Nucleus accumbens (tissue), 56 donors: ENCODE measurements around the gene SMPX.
"Not testable (repeated sequence)": the region's sequence is repeated elsewhere in the genome, so short reads cannot be mapped to it uniquely, and the experiment has no call there.

Source experiments
- DNase-seq, 56 donors: peaks; one replicate each; lab custom pipeline; 2025; lab: John Stamatoyannopoulos, UW

Gene SMPX

GRCh38 chrX:21757960-21758359 lies at the start of gene SMPX:
Gene SMPX, minus strand, starts transcription at chrX:21758116. Its CDS starts 3,826 bp downstream, at chrX:21754290.
- DNase-seq: no peak

GRCh38 chrX:21806691-21807090 lies 48.8 kb upstream of the SMPX start:
- no peak for DNase-seq

- no peak for DNase-seq
Measured at GRCh38 chrX:21802839-21803238, 44.9 kb upstream of the SMPX start.

GRCh38 chrX:21802054-21802670 lies 44.2 kb upstream of the SMPX start:
- DNase-seq: no peak

GRCh38 chrX:21800344-21800770 lies 42.4 kb upstream of the SMPX start:
- DNase-seq: no peak

- DNase-seq: no peak
Measured at GRCh38 chrX:21799767-21800166, 41.9 kb upstream of the SMPX start.

GRCh38 chrX:21798677-21799219 lies 40.8 kb upstream of the SMPX start:
- no peak for DNase-seq

GRCh38 chrX:21781976-21782375 lies 24.1 kb upstream of the SMPX start:
- no peak for DNase-seq

GRCh38 chrX:21781525-21781924 lies 23.6 kb upstream of the SMPX start:
- no peak for DNase-seq

GRCh38 chrX:21779095-21779494 lies 21.2 kb upstream of the SMPX start:
- DNase-seq: no peak

GRCh38 chrX:21778236-21778635 lies 20.3 kb upstream of the SMPX start:
- DNase-seq: no peak

- not testable (repeated sequence) for DNase-seq
Measured at GRCh38 chrX:21775128-21775527, 17.2 kb upstream of the SMPX start.

GRCh38 chrX:21773036-21773435 lies 15.1 kb upstream of the SMPX start:
- DNase-seq: not testable (repeated sequence)

GRCh38 chrX:21770631-21771321 lies 12.9 kb upstream of the SMPX start:
- no peak for DNase-seq

GRCh38 chrX:21766101-21766500 lies 8.2 kb upstream of the SMPX start:
- DNase-seq: no peak

GRCh38 chrX:21764008-21764407 lies 6.1 kb upstream of the SMPX start:
- DNase-seq: no peak

GRCh38 chrX:21758488-21758887 lies 572 bp upstream of the SMPX start:
- DNase-seq: no peak

GRCh38 chrX:21756785-21757529 lies 959 bp downstream of the SMPX start:
- DNase-seq: no peak

- no peak for DNase-seq
Measured at GRCh38 chrX:21749924-21750323, 8.0 kb downstream of the SMPX start.

GRCh38 chrX:21748235-21748634 lies 9.7 kb downstream of the SMPX start:
- peak in 3 of 56 donors; percentile 0 to 8 (median 0) for DNase-seq

- peak in 26 of 56 donors; percentile 0 to 38 (median 8) for DNase-seq
Measured at GRCh38 chrX:21747558-21747957, 10.4 kb downstream of the SMPX start.
